Measurements from ENCODE around the gene MARCHF4. TPM values are rescaled to one million over a fixed set of nuclear protein-coding genes. Genes with fewer than 3 reads are reported as not detected.

Gene MARCHF4
- total RNA-seq, 1 experiment from 2014 or later = 14.5 TPM

DNA sequence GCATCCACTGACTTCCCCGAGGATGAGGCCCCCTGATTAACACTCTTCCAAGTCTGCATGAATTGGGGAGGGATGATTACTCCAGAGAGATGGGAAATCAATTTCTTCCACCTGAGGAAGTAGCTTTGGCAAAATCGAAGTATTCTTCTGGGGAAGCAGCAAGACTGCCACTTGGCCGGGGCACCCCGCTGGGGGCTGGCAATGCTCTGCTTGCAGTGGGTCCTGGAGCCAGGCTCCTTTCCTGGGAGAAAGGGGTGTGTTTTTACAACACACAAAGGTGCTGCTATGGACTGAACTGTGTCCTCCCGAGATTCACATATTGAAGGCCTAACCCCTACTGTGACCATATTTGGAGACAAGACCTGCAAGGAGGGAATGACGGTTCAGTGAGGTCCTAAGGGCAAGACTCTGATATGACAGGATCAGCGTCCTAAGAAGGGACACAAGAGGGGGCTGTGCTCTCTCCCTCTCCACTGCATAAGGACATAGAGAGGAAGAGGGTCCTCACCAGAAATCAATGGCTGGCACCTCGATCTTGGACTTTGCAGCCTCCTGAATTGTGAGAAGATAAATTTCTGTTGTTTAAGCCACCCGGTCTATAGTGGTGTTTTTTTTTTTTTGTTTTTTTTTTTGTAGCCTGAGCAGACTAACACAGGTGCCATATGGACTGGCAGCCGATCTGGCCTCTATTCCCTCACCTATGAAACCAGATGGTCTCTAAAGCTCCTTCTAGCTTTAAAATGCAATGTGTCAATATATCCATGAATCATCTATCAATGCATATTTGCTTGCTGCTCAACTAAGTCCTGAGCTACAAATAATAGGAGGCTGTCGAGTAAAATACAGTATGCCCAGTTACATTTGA is 36.4 kb upstream of the MARCHF4 start:
- CTCF ChIA-PET = no interaction called here

GRCh38 chr2:216406826-216407225 is 34.5 kb upstream of the MARCHF4 start:
- no peaks in the 10 kb centered on the region for H3K9me2 ChIP-seq (ENCODE audit: insufficient read depth)
- no peaks in the 10 kb centered on the region for H3F3A ChIP-seq (ENCODE audit: insufficient read depth, low read depth)
- no peak overlapping the region for H2AFZ ChIP-seq
- ChIA-PET POLR2A (ENCODE audit: unreplicated experiment) (no interaction called here), CTCF (no interaction called here)
- H3K27ac ChIP-seq = no peak overlapping the region
- no peaks in the 10 kb centered on the region for H3K9me3 ChIP-seq (ENCODE audit: insufficient read depth, low read depth)
- H4K20me1 ChIP-seq (ENCODE audit: insufficient read depth) = no peaks in the 10 kb centered on the region
- 0 out of 2 replicates have a peak, but pooled peaks cover 4% of the 10 kb centered on the region for H3K4me1 ChIP-seq (replicated peaks; ENCODE audit: insufficient read depth)
- no peaks in the 10 kb centered on the region for H3K27me3 ChIP-seq (ENCODE audit: insufficient read depth, low read depth)
- no TSS peak for BruUV-seq (replicated peaks)
- TF ChIP-seq, protein P1, sequence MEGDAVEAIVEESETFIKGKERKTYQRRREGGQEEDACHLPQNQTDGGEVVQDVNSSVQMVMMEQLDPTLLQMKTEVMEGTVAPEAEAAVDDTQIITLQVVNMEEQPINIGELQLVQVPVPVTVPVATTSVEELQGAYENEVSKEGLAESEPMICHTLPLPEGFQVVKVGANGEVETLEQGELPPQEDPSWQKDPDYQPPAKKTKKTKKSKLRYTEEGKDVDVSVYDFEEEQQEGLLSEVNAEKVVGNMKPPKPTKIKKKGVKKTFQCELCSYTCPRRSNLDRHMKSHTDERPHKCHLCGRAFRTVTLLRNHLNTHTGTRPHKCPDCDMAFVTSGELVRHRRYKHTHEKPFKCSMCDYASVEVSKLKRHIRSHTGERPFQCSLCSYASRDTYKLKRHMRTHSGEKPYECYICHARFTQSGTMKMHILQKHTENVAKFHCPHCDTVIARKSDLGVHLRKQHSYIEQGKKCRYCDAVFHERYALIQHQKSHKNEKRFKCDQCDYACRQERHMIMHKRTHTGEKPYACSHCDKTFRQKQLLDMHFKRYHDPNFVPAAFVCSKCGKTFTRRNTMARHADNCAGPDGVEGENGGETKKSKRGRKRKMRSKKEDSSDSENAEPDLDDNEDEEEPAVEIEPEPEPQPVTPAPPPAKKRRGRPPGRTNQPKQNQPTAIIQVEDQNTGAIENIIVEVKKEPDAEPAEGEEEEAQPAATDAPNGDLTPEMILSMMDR (conservative IDR thresholded peaks at IDR 0.05) = no peak
- no peak for TF ChIP-seq EZH2 (IDR thresholded peaks at IDR 0.05; ENCODE audit: low read depth)
- no peak overlapping the region for H3K4me3 ChIP-seq
- intact Hi-C loops (cut with micrococcal nuclease; ENCODE audit: unreplicated experiment) = no loop called here
- DNase-seq = no peak
- H3K4me2 ChIP-seq = no peak overlapping the region
- no peaks in the 10 kb centered on the region for H3K79me2 ChIP-seq (ENCODE audit: low read depth)
- H3K36me3 ChIP-seq (ENCODE audit: low read depth) = no peaks in the 10 kb centered on the region

More for the DNA sequence above, 36.4 kb upstream of the MARCHF4 start:
- Histone ChIP-seq H3K79me2 (ENCODE audit: low read depth) (peaks cover 6% of the 10 kb centered on the region), H3K36me3 (ENCODE audit: low read depth) (no peaks in the 10 kb centered on the region), H3K27me3 (ENCODE audit: insufficient read depth, low read depth) (no peaks in the 10 kb centered on the region), H3K4me2 (no peak overlapping the region), H3F3A (ENCODE audit: insufficient read depth, low read depth) (no peaks in the 10 kb centered on the region), H3K9me3 (ENCODE audit: insufficient read depth, low read depth) (no peaks in the 10 kb centered on the region), H2AFZ (no peak overlapping the region), H3K4me3 (no peak overlapping the region), H3K9me2 (ENCODE audit: insufficient read depth) (no peaks in the 10 kb centered on the region), H3K27ac (no peak overlapping the region), H4K20me1 (ENCODE audit: insufficient read depth) (no peaks in the 10 kb centered on the region), H3K4me1 (replicated peaks; ENCODE audit: insufficient read depth) (0 out of 2 replicates have a peak, but pooled peaks cover 11% of the 10 kb centered on the region)
- POLR2A ChIA-PET (ENCODE audit: unreplicated experiment) = no interaction called here
- BruUV-seq (replicated peaks) = no TSS peak
- no peak for DNase-seq
- TF ChIP-seq, protein P1 (conservative IDR thresholded peaks at IDR 0.05) = no peak
- no peak for TF ChIP-seq EZH2 (IDR thresholded peaks at IDR 0.05; ENCODE audit: low read depth)
- intact Hi-C loops (cut with micrococcal nuclease; ENCODE audit: unreplicated experiment) = no loop called here

DNA sequence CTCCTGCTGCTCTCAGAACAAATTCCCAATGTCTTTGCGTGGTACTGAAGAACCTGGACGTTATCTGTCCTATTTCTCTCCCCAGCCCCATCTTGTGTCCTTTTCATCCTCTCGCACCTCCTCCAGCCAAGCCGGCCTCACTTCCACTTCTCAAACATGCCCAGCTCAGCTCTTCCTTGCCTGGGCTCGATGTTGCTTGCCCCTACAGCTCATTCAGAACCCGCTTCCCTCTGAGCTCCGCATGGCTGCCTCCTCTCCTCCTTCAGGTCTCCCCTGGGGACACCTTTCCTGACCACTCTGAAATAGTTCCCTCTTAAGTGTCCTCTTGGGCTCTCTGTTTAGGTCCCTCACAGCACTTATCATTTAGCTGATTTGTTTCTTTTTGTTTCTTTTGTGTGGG is 33.3 kb upstream of the MARCHF4 start:
- CTCF ChIA-PET = no interaction called here
- Histone ChIP-seq H3K36me3 (ENCODE audit: low read depth) (no peaks in the 10 kb centered on the region), H2AFZ (no peak overlapping the region), H3K4me3 (no peak overlapping the region), H3K9me2 (ENCODE audit: insufficient read depth) (no peaks in the 10 kb centered on the region), H3K27ac (no peak overlapping the region), H3K4me1 (replicated peaks; ENCODE audit: insufficient read depth) (no peaks in the 10 kb centered on the region), H3K27me3 (ENCODE audit: insufficient read depth, low read depth) (no peaks in the 10 kb centered on the region), H3K4me2 (no peak overlapping the region), H4K20me1 (ENCODE audit: insufficient read depth) (no peaks in the 10 kb centered on the region), H3F3A (ENCODE audit: insufficient read depth, low read depth) (no peaks in the 10 kb centered on the region), H3K9me3 (ENCODE audit: insufficient read depth, low read depth) (no peaks in the 10 kb centered on the region), H3K79me2 (ENCODE audit: low read depth) (no peaks in the 10 kb centered on the region)
- BruUV-seq (replicated peaks) = no TSS peak
- POLR2A ChIA-PET (ENCODE audit: unreplicated experiment) = no interaction called here
- TF ChIP-seq, protein P1 (conservative IDR thresholded peaks at IDR 0.05) = no peak
- TF ChIP-seq EZH2 (IDR thresholded peaks at IDR 0.05; ENCODE audit: low read depth) = no peak
- intact Hi-C loops (cut with micrococcal nuclease; ENCODE audit: unreplicated experiment) = no loop called here
- no peak for DNase-seq

Data from PC-9 (cell line).